HG03135 (cell line): ENCODE measurements around the gene LRRN2.
"Not testable (repeated sequence)": the region's sequence is repeated elsewhere in the genome, so short reads cannot be mapped to it uniquely, and the experiment has no call there.

Source experiments
- ATAC-seq: cut with Tn5 transposase; IDR thresholded peaks from one replicate; pipeline ENCODE4 v1.9.1; 2021; ENCODE audit warnings: mild to moderate bottlenecking, moderate library complexity; ENCODE audit not compliant: unreplicated experiment

Gene LRRN2

DNA sequence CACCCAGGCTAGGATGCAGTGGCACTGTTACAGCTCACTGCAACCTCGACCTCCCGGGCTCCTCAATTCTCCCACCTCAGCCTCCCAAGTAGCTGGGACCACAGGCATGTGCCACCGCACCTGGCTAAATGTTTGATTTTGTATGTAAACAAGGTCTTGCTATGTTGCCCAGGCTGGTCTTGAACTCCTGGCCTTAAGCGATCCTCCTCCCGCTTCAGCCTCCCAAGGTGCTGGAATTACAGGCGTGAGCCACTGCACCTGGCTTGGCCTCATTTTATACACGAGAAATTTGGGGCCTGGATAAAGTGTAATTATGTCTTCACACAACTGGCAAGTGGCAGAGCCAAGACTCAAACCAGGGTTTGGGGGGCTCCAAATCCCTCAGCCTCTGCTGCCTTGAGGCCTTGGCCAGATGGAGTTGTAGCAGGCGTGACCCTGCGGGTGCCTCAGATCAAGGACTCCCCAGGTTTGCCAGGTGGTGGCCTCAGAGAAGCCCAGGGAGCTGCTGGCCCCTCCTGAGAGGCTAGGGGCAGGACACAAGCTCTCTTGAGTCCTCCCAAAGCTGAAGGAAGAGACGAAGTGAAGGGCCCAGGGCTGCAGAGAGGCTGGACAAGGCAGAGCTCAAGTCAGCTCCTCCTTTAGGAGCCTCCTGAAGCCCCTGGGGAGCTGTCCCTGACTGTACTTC is 107.6 kb downstream of the LRRN2 start:
- ATAC-seq = no peak

DNA sequence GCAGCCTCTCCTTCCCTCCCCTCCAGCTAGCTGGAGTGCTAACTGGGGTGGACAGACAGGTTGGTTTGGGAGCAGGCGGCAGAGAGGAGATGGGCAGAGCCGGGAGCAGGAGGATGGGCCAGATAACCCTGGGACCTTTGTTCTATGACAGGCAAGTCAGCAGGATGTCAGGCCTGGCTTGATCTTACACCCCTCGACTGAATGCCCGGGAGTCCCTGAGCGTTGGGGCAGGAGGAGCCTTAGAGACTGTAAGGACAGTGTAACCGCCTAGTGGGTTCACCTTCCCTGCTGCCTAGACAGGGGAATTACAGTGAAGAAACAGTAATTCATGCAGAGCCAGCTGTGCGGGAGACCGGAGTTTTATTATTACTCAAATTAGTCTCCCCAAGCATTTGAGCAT is 109.1 kb downstream of the LRRN2 start:
- no peak for ATAC-seq

GRCh38 chr1:204575221-204576190 is 110.0 kb downstream of the LRRN2 start:
- ATAC-seq = no peak

DNA sequence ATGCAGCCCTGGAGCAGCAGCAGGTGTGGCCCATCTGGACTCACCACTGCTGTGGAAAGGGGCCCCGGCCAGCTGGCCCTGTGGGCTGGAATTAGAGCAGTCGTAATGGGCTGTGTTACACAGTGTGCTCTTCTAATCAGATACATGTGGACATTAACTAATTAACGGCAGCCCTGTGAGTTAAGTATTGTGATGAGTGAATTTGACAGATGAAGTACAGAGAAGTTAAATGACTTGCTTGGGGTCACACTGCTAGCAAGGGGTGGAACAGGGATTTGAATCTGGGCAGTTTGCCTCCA is 110.7 kb downstream of the LRRN2 start:
- no peak for ATAC-seq

DNA sequence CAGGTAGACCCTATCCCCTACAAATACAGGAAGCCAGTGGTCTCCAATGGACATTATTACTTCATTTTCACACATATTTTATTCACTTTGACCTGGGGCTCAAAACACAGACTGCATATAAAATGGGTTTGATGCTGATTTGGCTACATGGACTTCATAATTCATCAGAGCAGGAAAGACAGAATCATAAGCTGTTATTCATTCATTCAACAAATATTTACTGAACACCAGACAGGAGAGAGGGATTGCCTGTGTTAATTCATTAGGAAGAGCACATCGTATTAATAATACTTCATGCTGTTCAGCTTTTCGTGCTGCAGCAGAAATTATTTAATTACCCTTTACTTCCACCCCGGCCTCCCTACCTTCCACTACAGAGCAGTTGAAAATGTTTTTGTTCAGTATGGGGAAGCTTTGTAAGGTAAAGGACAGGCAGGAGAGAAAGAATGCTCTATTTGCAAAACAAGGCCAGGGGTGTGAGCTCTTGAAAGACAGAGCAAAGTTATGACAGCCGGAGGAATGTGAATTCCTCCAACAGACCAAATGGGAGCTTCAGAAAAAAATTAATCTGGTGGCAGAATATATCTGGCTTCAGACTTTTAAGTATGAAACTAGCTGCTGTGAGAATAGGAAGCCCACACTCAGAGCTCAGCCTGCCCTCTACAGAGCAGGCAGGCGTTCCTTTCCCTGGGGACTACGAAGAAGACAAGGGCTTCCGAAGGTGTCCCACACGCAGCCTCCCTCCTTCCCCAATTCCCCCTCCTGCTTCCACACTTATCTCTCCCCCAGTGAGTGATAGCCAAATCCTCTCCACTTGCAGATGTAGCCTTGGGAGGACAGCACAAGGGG is 111.3 kb downstream of the LRRN2 start:
- no peak for ATAC-seq

DNA sequence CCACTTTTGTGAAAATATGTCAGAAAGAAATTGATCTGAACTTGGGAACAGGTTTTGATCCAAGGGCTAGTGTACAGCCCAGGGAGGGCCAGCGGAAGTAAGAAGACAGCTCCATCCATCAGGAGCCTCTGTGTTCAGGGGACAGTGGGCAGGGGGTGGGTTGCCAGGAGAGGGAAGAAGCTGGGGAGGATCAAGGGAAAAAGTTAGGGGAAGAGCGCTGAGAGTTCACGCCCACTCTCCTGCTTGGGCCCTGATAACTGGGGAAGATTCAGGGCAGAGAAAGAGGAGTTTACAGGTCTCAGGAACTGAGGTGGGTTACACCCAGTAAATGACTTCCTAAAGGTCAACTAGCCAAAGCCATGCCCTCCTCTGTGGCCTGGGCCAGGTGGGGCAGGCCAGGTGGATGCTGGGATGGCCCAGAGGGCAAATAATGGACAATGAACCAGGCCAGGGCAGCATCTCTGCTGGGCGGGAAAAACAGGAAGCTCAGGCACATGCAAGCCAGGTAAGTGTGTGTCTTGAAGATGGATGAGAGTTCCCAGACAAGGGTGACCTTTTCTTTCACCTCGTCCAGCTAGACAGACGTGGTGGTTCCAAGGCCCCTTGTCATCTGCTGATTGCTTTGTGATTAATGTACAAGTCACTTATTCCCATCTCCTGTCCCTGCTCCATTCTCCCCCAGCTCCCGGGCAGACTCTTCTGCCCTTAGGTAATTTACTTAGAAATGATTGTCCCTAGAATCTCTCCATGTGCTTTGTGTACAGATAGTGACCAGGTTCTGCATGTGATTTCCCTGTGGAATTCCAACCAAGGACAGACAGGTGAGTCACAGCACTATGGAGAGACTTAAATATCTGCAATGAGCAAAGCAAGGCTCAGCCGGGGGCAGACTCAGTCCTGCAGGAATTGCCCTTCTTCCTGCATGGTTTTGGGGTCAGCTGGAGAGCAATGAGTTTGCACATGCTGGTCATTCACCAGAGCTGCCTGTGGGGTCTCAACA is 112.3 kb downstream of the LRRN2 start:
- ATAC-seq = no peak

- no peak for ATAC-seq
Measured at GRCh38 chr1:204571631-204572030, 113.9 kb downstream of the LRRN2 start.

- ATAC-seq = no peak
Measured at GRCh38 chr1:204571128-204571527, 114.4 kb downstream of the LRRN2 start.

DNA sequence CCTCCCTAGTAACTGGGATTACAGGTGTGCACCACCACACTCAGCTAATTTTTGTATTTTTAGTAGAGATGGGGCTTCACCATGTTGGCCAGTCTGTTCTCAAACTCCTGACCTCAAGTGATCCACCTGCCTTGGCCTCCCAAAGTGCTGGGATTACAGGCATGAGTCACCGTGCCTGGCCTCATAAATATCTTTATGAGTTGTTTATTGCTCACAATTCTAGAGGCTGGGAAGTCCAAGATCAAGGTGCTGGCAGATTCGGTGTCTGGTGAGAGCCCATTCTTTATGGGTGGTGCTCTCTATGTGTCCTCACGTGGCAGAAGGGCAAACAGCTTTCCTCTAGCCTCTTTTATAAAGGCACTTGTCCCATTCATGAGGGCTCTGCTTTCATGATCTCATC is 115.5 kb downstream of the LRRN2 start:
- ATAC-seq = not testable (repeated sequence)

GRCh38 chr1:204569478-204569877 is 116.1 kb downstream of the LRRN2 start:
- ATAC-seq = no peak

- no peak for ATAC-seq
Measured at GRCh38 chr1:204568576-204569315, 116.8 kb downstream of the LRRN2 start.
